Glutamatergic neuron (in vitro differentiated cells): Measurements from ENCODE around the gene DDX19B. TPM values are rescaled to one million over a fixed set of nuclear protein-coding genes. Genes with fewer than 3 reads are reported as not detected.
A peak's percentile ranks its signal among the peaks of the same experiment; 100 is the strongest.

Experiments used
- DNase-seq: peaks from one replicate; pipeline ENCODE4 v3.0.0; 2022
- H3K27ac Mint-ChIP-seq: one replicate; pipeline ENCODE4 v1.8.0; 2020; ENCODE audit warnings: mild to moderate bottlenecking, mixed read lengths, inconsistent platforms; ENCODE audit not compliant: unreplicated experiment
- H3K27me3 Mint-ChIP-seq: one replicate; pipeline ENCODE4 v1.8.0; 2020; ENCODE audit warnings: mild to moderate bottlenecking, moderate library complexity, mixed read lengths, inconsistent platforms; ENCODE audit not compliant: unreplicated experiment
- H3K36me3 Mint-ChIP-seq: one replicate; pipeline ENCODE4 v1.8.0; 2020; ENCODE audit warnings: mild to moderate bottlenecking, mixed read lengths, inconsistent platforms; ENCODE audit not compliant: unreplicated experiment
- H3K4me1 Mint-ChIP-seq: one replicate; pipeline ENCODE4 v1.8.0; 2020; ENCODE audit warnings: mild to moderate bottlenecking, low read depth, mixed read lengths, inconsistent platforms; ENCODE audit not compliant: unreplicated experiment
- H3K4me3 Mint-ChIP-seq: one replicate; pipeline ENCODE4 v1.8.0; 2020; ENCODE audit warnings: mild to moderate bottlenecking, mixed read lengths, inconsistent platforms; ENCODE audit not compliant: unreplicated experiment
- H3K9me3 Mint-ChIP-seq: one replicate; pipeline ENCODE4 v1.8.0; 2020; ENCODE audit warnings: mild to moderate bottlenecking, moderate library complexity, mixed read lengths, inconsistent platforms; ENCODE audit not compliant: unreplicated experiment
- CTCF ChIP-seq: fragments of 200-600 bp; sonication (generic); IDR thresholded peaks from one replicate; pipeline ENCODE4 v1.5.0; 2021; ENCODE audit not compliant: partially characterized antibody, unreplicated experiment
- total RNA-seq: library from RNA; stranded (reverse); fragmentation: NEBNext Ultra II Directional; extraction: Animal tissue kit (Norgen Biotek cat#: 25700); gene quantifications from one replicate; pipeline ENCODE4 v1.2.1, GENCODE V29; 2021; ENCODE audit not compliant: unreplicated experiment

Gene DDX19B
- total RNA-seq, 1 donor from 2014 or later = 50.4 TPM

GRCh38 chr16:70372921-70373728, 74.1 kb downstream of the DDX19B start:
- Mint-ChIP-seq H3K36me3 (no peaks in the 10 kb centered on the region), H3K27ac (peak overlapping the region; percentile 57)
- TF ChIP-seq CTCF = no peak

GRCh38 chr16:70374213-70374612, 75.2 kb downstream of the DDX19B start:
- Mint-ChIP-seq H3K27ac (no peak overlapping the region), H3K4me1 (peaks cover 14% of the 10 kb centered on the region), H3K4me3 (no peak overlapping the region), H3K27me3 (peaks cover 12% of the 10 kb centered on the region), H3K36me3 (no peaks in the 10 kb centered on the region), H3K9me3 (peaks cover 13% of the 10 kb centered on the region)
- no peak for TF ChIP-seq CTCF
- DNase-seq = no peak

More at GRCh38 chr16:70372921-70373728, 74.1 kb downstream of the DDX19B start:
- Mint-ChIP-seq H3K9me3 (peaks cover 13% of the 10 kb centered on the region), H3K4me1 (peaks cover 14% of the 10 kb centered on the region), H3K4me3 (no peak overlapping the region), H3K27me3 (peaks cover 12% of the 10 kb centered on the region)
- DNase-seq = no peak

- TF ChIP-seq CTCF = no peak
- peak overlapping the region; percentile 39 for H3K4me3 Mint-ChIP-seq
- peak overlapping the region; percentile 98 for H3K27ac Mint-ChIP-seq
- H3K36me3 Mint-ChIP-seq = no peaks in the 10 kb centered on the region
- H3K4me1 Mint-ChIP-seq = peaks cover 18% of the 10 kb centered on the region
- peaks cover 22% of the 10 kb centered on the region for H3K9me3 Mint-ChIP-seq
- H3K27me3 Mint-ChIP-seq = peaks cover 12% of the 10 kb centered on the region
- no peak for DNase-seq
Observed at GRCh38 chr16:70375636-70376611, 76.9 kb downstream of the DDX19B start.

GRCh38 chr16:70377782-70378181, 78.8 kb downstream of the DDX19B start:
- peak overlapping the region; percentile 71 for H3K4me3 Mint-ChIP-seq
- peaks cover 16% of the 10 kb centered on the region for H3K27me3 Mint-ChIP-seq
- no peak for DNase-seq
- H3K27ac Mint-ChIP-seq = peak overlapping the region; percentile 34
- peaks cover 18% of the 10 kb centered on the region for H3K4me1 Mint-ChIP-seq
- no peak for TF ChIP-seq CTCF
- H3K9me3 Mint-ChIP-seq = peaks cover 26% of the 10 kb centered on the region
- no peaks in the 10 kb centered on the region for H3K36me3 Mint-ChIP-seq
